HepG2 (cell line): ENCODE measurements around the gene TEKT5. TPM values are rescaled to one million over a fixed set of nuclear protein-coding genes. Genes with fewer than 3 reads are reported as not detected.

ENCODE experiments used
- CC2D1A ChIP-seq: sonication (generic); formaldehyde crosslinking; IDR thresholded peaks from 2 replicates; pipeline ENCODE4 v1.8.1; 2023; ENCODE audit warnings: mild to moderate bottlenecking, missing genetic modification reagents
- EZH2 ChIP-seq: conservative IDR thresholded peaks from 2 replicates; pipeline ENCODE4 v1.6.1; 2012; ENCODE audit warnings: mild to moderate bottlenecking, low read depth, low read length, moderate library complexity
- GZF1 ChIP-seq: sonication (generic); formaldehyde crosslinking; IDR thresholded peaks from 2 replicates; pipeline ENCODE4 v1.5.1; 2020; ENCODE audit warnings: mild to moderate bottlenecking, missing genetic modification reagents
- KLF16 ChIP-seq, 2 experiments: sonication (generic) in 1 of 2; formaldehyde crosslinking in 1 of 2; IDR thresholded peaks; 2 replicates each; pipeline versions ENCODE4 v1.6.1 to v1.8.0; 2016 to 2023; ENCODE audit warnings: missing genetic modification reagents in 2 of 2, missing compliant biosample characterization in 1 of 2
- MXD1 ChIP-seq: sonication (generic); formaldehyde crosslinking; IDR thresholded peaks from 2 replicates; pipeline ENCODE4 v1.4.0; 2020; ENCODE audit warnings: mild to moderate bottlenecking, missing genetic modification reagents
- NFE2 ChIP-seq: sonication (generic); formaldehyde crosslinking; IDR thresholded peaks from 2 replicates; pipeline ENCODE4 v1.4.0; 2020; ENCODE audit warnings: missing genetic modification reagents
- NR2C2 ChIP-seq: sonication (generic); formaldehyde crosslinking; IDR thresholded peaks from 2 replicates; pipeline ENCODE4 v1.4.0; 2020; ENCODE audit warnings: missing genetic modification reagents, mild to moderate bottlenecking, moderate library complexity, borderline replicate concordance
- RBAK ChIP-seq: sonication (generic); formaldehyde crosslinking; IDR thresholded peaks from 2 replicates; pipeline ENCODE4 v1.5.1; 2020; ENCODE audit warnings: mild to moderate bottlenecking, missing genetic modification reagents
- SP2 ChIP-seq: sonication (generic); formaldehyde crosslinking; IDR thresholded peaks from 2 replicates; pipeline ENCODE4 v1.5.1; 2020; ENCODE audit warnings: mild to moderate bottlenecking, missing genetic modification reagents
- TARDBP ChIP-seq: sonication (generic); formaldehyde crosslinking; IDR thresholded peaks from 2 replicates; pipeline ENCODE4 v1.8.0; 2022; ENCODE audit warnings: mild to moderate bottlenecking, missing genetic modification reagents
- TBX3 ChIP-seq: fragments of 450-650 bp; IDR thresholded peaks from 2 replicates; pipeline ENCODE4 v1.6.1; 2017; ENCODE audit warnings: antibody characterized with exemption, mild to moderate bottlenecking, inconsistent platforms, borderline replicate concordance
- TMF1 ChIP-seq: sonication (generic); formaldehyde crosslinking; IDR thresholded peaks from 2 replicates; pipeline ENCODE4 v1.8.1; 2022; ENCODE audit warnings: low read depth, missing genetic modification reagents
- YY1 ChIP-seq: IDR thresholded peaks from 2 replicates; pipeline ENCODE4 v1.6.1; 2011; ENCODE audit warnings: low read length, low read depth, moderate library complexity, mild to moderate bottlenecking; ENCODE audit not compliant: insufficient read depth, insufficient replicate concordance
- ZBTB38 ChIP-seq: sonication (generic); formaldehyde crosslinking; IDR thresholded peaks from 2 replicates; pipeline ENCODE4 v1.5.1; 2020; ENCODE audit warnings: mild to moderate bottlenecking, missing genetic modification reagents
- ZBTB49 ChIP-seq: sonication (generic); formaldehyde crosslinking; IDR thresholded peaks from 2 replicates; pipeline ENCODE4 v1.4.0; 2020; ENCODE audit warnings: missing genetic modification reagents, borderline replicate concordance
- ZFP1 ChIP-seq: IDR thresholded peaks from 2 replicates; pipeline ENCODE4 v1.6.1; 2016
- ZNF432 ChIP-seq: sonication (generic); formaldehyde crosslinking; IDR thresholded peaks from 2 replicates; pipeline ENCODE4 v1.5.0; 2020; ENCODE audit warnings: missing genetic modification reagents, mild to moderate bottlenecking, borderline replicate concordance
- ZZZ3 ChIP-seq: sonication (generic); formaldehyde crosslinking; IDR thresholded peaks from 2 replicates; pipeline ENCODE4 v1.4.0; 2020; ENCODE audit warnings: missing genetic modification reagents, mild to moderate bottlenecking, borderline replicate concordance
- polyA plus RNA-seq, 8 experiments: library from polyadenylated mRNA; depleted of rRNA in 3 of 8; stranded (reverse) in 7 of 8; unstranded in 1 of 8; fragments of >200 nt; fragmentation: Illumina TruSeq in 4 of 8; extraction: Trizol in 4 of 8; gene quantifications; 2 replicates each; pipeline versions ENCODE4 v1.2.1 to v1.2.3, GENCODE V29; 2011 to 2016; ENCODE audit warnings: low read depth in 4 of 8, missing spikeins in 1 of 8, mixed read lengths in 1 of 8; ENCODE audit not compliant: insufficient read depth in 1 of 8
- total RNA-seq, 5 experiments: library from RNA; depleted of rRNA; stranded (reverse); fragments of >200 nt; fragmentation: Illumina TruSeq; extraction: Trizol; gene quantifications; 2 replicates each; pipeline ENCODE4 v1.2.3, GENCODE V29; 2016; ENCODE audit warnings: low read depth in 1 of 5
- TF ChIP-seq, protein P1 (sequence below): IDR thresholded peaks from 2 replicates; pipeline ENCODE4 v1.6.1; 2016; ENCODE audit warnings: missing genetic modification reagents, missing compliant biosample characterization
- TF ChIP-seq, protein P2 (sequence below): sonication (generic); formaldehyde crosslinking; IDR thresholded peaks from 2 replicates; pipeline ENCODE4 v1.4.0; 2020; ENCODE audit warnings: missing genetic modification reagents
- TF ChIP-seq, protein P3 (sequence below): sonication (generic); formaldehyde crosslinking; IDR thresholded peaks from 2 replicates; pipeline ENCODE4 v1.4.0; 2020; ENCODE audit warnings: missing genetic modification reagents
- TF ChIP-seq, protein P4 (sequence below): sonication (generic); formaldehyde crosslinking; IDR thresholded peaks from 2 replicates; pipeline ENCODE4 v1.4.0; 2020; ENCODE audit warnings: mild to moderate bottlenecking, missing genetic modification reagents

TEKT5 gene
- total and polyA plus RNA-seq, 2 of the 13 experiments (the other 11 are each of a cell fraction or from before 2014, with no cell fraction given), result 0.16 TPM; not detected in 1

GRCh38 chr16:10647721-10648296 is 46.9 kb downstream of the TEKT5 start (continued):
- TF ChIP-seq, protein P1, sequence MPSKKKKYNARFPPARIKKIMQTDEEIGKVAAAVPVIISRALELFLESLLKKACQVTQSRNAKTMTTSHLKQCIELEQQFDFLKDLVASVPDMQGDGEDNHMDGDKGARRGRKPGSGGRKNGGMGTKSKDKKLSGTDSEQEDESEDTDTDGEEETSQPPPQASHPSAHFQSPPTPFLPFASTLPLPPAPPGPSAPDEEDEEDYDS (CRISPR knock-in tag), result peak; percentile 84
- TF ChIP-seq ZBTB38 (CRISPR knock-in tag) (peak; percentile 42; the same call in 1 of the 2 replicates), ZNF432 (CRISPR knock-in tag) (no peak), NR2C2 (CRISPR knock-in tag) (peak; percentile 83), ZBTB49 (no peak; the same call in 1 of the 2 replicates), GZF1 (CRISPR knock-in tag) (no peak), RBAK (CRISPR knock-in tag) (peak; percentile 85), CC2D1A (peak; percentile 93; the same call in 1 of the 2 replicates), SP2 (CRISPR knock-in tag) (peak; percentile 67), KLF16 (CRISPR knock-in tag; IDR thresholded peaks at IDR 0.05) (peak in 1 of 2 experiments; percentile 98; a peak in 2 of 4 replicates), TARDBP (CRISPR knock-in tag) (peak; percentile 100), ZFP1 (CRISPR knock-in tag) (peak; percentile 91), ZZZ3 (CRISPR knock-in tag) (peak; percentile 52; the same call in 1 of the 2 replicates), TMF1 (CRISPR knock-in tag) (0 out of 2 replicates have a peak, but pooled peaks have one; percentile 26), TBX3 (peak; percentile 98), MXD1 (CRISPR knock-in tag) (no peak), YY1 (no peak), NFE2 (CRISPR knock-in tag) (no peak), EZH2 (no peak)
- TF ChIP-seq, protein P2, sequence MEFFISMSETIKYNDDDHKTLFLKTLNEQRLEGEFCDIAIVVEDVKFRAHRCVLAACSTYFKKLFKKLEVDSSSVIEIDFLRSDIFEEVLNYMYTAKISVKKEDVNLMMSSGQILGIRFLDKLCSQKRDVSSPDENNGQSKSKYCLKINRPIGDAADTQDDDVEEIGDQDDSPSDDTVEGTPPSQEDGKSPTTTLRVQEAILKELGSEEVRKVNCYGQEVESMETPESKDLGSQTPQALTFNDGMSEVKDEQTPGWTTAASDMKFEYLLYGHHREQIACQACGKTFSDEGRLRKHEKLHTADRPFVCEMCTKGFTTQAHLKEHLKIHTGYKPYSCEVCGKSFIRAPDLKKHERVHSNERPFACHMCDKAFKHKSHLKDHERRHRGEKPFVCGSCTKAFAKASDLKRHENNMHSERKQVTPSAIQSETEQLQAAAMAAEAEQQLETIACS (CRISPR knock-in tag), result no peak
- TF ChIP-seq, protein P3, sequence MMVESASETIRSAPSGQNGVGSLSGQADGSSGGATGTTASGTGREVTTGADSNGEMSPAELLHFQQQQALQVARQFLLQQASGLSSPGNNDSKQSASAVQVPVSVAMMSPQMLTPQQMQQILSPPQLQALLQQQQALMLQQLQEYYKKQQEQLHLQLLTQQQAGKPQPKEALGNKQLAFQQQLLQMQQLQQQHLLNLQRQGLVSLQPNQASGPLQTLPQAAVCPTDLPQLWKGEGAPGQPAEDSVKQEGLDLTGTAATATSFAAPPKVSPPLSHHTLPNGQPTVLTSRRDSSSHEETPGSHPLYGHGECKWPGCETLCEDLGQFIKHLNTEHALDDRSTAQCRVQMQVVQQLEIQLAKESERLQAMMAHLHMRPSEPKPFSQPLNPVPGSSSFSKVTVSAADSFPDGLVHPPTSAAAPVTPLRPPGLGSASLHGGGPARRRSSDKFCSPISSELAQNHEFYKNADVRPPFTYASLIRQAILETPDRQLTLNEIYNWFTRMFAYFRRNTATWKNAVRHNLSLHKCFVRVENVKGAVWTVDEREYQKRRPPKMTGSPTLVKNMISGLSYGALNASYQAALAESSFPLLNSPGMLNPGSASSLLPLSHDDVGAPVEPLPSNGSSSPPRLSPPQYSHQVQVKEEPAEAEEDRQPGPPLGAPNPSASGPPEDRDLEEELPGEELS, result peak; percentile 100
- TF ChIP-seq, protein P4, sequence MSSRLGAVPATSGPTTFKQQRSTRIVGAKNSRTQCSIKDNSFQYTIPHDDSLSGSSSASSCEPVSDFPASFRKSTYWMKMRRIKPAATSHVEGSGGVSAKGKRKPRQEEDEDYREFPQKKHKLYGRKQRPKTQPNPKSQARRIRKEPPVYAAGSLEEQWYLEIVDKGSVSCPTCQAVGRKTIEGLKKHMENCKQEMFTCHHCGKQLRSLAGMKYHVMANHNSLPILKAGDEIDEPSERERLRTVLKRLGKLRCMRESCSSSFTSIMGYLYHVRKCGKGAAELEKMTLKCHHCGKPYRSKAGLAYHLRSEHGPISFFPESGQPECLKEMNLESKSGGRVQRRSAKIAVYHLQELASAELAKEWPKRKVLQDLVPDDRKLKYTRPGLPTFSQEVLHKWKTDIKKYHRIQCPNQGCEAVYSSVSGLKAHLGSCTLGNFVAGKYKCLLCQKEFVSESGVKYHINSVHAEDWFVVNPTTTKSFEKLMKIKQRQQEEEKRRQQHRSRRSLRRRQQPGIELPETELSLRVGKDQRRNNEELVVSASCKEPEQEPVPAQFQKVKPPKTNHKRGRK (CRISPR knock-in tag), result no peak
